GM12874 (cell line): Measurements from ENCODE around the gene MBD3L2.

Source experiments
- TF ChIP-seq, protein P1 (sequence below): IDR thresholded peaks from 2 replicates; pipeline ENCODE4 v1.5.1; 2011; ENCODE audit warnings: low read depth, mild to moderate bottlenecking, control low read depth, low read length, moderate library complexity; ENCODE audit not compliant: insufficient read depth

The MBD3L2 gene

DNA sequence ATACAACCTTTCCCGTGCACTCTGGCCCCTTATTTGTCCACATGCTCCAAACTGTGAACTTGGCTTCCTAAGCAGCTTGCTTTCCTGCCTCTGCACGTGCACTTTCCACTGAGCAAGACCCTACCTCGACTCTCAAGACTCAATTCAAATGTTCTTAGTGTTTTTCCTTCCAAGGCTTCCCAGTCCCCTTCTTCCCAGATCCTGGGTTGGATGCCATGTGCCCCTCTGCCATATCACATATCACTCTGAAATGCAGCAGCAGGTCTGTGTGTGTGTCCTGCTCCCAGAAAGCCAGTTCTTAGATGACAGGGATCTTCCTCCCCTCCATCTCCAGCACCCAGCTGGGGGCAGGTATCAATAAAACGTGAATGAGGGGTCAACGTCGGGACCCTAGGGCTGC, 23.4 kb downstream of the MBD3L2 start:
- TF ChIP-seq, protein P1, sequence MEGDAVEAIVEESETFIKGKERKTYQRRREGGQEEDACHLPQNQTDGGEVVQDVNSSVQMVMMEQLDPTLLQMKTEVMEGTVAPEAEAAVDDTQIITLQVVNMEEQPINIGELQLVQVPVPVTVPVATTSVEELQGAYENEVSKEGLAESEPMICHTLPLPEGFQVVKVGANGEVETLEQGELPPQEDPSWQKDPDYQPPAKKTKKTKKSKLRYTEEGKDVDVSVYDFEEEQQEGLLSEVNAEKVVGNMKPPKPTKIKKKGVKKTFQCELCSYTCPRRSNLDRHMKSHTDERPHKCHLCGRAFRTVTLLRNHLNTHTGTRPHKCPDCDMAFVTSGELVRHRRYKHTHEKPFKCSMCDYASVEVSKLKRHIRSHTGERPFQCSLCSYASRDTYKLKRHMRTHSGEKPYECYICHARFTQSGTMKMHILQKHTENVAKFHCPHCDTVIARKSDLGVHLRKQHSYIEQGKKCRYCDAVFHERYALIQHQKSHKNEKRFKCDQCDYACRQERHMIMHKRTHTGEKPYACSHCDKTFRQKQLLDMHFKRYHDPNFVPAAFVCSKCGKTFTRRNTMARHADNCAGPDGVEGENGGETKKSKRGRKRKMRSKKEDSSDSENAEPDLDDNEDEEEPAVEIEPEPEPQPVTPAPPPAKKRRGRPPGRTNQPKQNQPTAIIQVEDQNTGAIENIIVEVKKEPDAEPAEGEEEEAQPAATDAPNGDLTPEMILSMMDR, result no peak

DNA sequence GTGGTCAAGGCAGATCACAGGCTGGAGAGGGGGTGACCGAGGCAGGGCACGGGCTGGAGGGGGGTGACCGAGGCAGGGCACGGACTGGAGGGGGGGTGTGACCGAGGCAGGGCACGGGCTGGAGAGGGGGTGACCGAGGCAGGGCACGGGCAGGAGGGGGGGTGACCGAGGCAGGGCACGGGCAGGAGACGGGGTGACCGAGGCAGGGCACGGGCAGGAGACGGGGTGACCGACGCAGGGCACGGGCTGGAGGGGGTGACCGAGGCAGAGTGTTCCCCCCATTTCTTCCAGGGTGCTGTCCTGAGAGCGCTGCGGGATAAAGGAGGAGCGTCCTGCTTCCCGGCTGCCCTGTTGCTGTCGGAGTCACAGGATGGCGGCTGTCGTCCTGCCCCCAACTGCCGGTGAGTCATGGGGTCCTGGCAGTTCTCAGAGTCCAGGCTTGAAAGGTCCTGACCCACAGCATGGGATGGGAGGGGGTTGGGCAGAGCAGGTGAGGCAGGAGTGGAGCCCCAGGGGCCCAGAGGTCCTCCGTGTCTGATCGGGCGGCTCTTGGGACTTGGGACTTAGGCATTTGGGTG, 25.7 kb downstream of the MBD3L2 start:
- TF ChIP-seq, protein P1, result no peak

DNA sequence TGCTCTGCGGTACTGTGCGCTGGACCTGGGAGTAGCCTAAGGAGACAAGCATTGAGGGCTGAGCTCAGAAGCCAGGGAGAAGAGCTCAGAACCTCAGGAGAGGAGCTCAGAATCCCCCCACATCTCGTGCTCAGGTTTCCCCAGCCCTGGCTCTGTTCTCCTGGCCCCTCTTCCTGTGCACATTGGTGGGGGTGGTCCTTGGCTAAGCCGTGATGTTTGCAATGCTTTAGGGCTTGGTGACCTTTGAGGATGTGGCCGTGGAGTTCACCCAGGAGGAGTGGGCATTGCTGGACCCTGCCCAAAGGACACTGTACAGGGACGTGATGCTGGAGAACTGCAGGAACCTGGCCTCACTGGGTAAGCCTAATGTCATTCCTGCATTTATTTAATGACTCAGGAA, 27.0 kb downstream of the MBD3L2 start:
- TF ChIP-seq, protein P1, result no peak

DNA sequence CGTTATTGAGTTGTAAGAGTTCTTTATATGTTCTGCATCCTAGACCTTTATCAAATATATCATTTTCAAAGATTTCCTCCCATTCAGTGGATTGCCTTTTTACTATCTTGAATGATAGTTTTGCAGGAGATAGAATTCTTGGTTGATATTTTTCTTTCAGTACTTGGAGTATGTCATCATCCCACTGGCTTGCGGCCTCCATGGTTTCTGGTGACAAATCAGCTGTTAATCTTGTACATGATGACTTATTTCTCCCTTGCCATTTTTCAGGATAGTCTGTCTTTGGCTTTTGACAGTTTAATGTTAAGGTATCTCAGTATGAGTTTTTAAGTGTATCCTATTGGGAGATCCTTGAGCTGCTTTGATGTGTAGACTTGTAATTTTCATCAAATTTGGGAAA, 28.9 kb downstream of the MBD3L2 start:
- TF ChIP-seq, protein P1, result no peak

DNA sequence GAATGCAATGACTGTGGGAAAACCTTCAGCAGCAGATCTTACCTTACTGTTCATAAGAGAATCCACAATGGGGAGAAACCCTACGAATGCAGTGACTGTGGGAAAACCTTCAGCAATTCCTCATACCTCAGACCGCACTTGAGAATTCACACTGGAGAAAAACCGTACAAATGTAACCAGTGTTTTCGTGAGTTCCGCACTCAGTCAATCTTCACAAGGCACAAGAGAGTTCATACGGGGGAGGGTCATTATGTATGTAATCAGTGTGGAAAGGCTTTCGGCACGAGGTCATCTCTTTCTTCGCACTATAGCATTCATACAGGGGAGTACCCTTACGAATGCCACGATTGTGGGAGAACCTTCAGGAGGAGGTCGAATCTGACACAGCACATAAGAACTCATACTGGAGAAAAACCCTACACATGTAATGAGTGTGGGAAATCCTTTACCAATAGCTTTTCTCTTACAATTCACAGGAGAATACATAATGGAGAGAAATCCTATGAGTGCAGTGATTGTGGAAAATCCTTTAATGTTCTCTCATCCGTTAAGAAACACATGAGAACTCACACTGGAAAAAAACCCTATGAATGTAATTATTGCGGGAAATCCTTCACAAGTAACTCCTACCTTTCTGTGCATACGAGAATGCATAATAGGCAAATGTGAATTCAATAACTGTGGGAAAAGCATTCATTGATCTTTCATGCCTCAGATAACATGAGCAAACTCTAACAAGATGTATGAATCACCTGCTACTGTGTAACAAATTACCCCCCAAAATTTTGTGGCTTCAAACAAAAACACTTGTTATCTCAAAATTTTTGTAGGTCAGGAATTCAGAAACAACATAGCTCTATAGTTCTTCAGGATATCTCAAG, 34.2 kb downstream of the MBD3L2 start:
- TF ChIP-seq, protein P1, result no peak

DNA sequence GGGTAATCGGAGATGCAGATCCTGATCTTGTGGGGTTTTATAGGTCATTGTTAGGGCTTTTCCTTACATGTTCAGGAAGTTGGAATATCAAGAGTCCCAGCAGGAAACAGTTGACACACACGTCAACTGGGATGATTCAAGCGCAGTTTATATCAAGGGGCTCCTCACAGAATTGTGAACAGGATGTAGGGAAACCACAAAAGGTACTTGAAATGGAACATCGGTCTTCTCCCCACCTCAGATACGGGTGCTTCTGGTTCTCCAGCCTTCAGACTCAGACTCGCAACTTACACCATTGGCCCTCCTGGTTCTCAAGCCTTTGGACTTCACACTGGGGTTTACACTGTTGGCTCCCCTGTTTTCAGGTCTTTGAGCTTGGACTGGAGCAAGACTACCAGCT, 39.9 kb downstream of the MBD3L2 start:
- TF ChIP-seq, protein P1, result no peak

DNA sequence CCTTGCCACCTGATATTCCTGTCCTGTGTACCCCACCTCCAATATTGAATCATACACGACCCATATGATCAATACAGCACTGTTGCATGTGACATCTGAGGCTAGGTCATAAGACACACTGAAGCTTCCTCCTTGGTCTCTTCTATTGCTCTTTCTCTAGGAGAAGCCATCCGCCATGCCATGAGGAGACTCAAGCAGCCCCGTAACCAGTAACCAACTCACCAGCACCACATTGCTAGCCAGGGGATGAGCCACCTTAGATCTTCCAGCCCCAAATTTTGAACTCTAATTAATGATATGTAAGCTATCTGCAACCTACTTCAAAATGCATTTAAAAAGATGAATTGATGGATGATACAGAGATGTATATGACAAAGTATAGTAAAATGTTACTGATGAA, 49.0 kb downstream of the MBD3L2 start:
- TF ChIP-seq, protein P1, result no peak
